ENCODE measurements around the gene RPS17.
"Not testable (repeated sequence)": the region's sequence is repeated elsewhere in the genome, so short reads cannot be mapped to it uniquely, and the experiment has no call there.

RPS17 gene

DNA sequence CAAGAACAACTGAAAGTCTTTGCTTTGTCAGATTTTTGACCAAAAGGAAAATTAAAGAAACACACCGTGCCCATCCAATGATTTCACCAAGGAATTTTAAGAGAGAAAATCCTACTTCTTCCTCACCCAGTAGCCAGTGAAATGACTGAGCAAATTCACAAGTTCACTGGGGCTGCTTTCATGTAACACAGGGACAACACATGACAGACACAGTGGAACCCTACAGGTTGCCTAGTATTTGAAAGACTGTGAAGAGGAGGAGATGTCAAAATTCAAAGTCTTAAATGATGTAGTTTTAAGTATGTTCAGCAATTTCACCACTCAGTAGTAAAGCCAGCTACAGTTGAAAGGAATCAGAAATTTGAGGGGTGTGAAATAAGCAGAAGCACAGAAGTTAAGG, 33.2 kb downstream of the RPS17 start:
- not testable (repeated sequence) for DNase-seq (ENCODE audit: low spot score)

DNA sequence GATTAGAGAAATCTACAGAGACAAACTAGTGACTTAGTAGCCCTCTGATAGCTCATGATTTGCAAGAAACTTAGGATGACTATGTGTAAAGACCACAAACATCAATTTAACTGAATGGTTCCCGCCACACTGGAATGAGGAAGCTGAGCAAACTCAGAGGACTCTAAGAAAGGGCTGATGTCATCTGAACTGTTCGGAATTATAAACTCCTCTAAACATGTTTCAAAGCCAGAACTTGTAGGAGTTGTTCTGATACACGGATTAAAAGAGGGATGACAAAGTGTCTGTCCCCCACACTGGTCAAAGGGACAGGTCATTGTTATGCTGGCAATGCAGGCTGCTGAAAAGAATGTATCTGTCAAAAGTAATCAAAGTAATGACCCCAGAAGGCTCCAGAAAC, 34.4 kb downstream of the RPS17 start:
- not testable (repeated sequence) for DNase-seq (ENCODE audit: low spot score)

DNA sequence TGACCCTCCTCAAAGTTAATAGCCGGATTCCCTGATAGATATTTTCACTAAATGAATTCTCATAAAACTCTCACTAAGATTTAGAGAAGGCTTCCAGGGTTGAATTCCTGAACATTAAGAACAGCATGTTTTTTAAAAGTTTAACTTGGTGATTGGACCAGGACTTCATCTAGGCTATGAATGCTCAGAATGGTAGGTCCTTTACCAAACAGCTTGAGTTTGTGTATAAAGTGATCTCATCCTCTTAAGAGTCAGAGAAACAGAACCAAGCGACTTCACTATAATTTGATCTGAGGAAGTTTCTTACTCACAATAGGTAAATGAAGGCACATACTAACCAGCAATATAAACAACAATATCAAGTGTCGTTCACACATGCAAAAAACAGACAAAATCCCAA, 36.2 kb downstream of the RPS17 start:
- not testable (repeated sequence) for DNase-seq (ENCODE audit: low spot score)

DNA sequence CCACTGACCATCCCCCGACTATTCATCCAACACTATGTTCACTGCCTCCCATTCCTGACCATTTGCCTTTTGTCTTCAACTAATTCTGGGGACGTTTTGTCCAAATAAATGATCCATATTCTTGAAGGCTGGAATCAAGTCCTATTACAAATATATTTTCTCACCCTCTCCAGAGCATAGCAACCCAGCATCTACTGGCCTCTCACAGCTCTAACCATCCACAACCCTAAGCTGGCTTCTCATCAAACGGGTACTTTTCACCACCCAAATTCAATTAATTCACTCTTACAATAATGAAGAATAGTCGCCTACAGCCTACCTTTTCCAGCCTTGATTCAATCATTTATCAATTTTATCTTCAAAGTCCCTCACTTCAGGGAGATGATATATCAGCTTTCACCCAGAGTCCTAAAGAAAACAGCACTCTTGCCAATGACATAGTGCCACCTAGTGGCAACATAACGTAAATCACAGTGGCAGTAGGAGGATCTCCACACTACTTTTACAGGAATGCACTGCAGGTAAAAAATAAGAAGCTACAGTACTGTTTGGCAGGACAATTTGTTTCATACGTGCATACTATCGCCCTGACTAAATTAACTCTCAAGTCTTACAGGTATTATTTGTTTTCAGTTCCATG, 37.4 kb downstream of the RPS17 start:
- DNase-seq (ENCODE audit: low spot score): not testable (repeated sequence)

DNA sequence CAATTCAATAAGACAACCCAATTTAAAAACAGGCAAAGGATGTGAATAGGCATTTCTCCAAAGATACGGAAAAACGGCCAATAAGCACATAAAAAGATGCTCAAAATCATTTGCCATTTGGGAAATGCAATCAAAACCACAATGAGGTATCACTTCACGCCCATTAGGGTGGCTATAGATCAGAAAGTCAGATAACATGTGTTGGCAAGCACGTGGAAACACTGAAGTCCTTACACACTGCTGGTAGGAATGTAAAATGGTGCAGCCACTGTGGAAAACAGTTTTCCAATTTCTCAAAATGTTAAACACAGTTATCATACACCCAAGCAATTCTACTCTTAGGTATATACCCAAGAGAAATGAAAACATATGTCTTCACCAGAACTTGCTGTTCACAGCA, 39.5 kb downstream of the RPS17 start:
- DNase-seq (ENCODE audit: low spot score): not testable (repeated sequence)

DNA sequence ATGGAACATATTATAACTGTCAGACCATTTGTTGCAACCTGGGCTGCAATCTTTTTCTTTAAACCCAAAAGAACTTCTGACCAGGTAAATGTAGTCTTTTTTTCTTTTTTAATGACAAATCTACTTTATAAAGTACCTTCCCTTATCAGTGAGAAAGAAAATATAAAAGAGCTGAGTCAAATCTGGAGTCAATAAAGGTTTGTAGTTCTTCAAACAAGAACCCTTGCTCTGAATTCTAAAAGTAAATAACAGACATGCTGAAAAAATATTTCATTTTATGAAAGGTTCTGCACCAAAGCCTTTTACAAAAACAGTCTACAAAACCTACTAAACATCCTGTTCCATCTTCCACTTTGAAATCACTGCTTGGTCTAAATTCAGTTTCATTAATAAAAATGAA, 42.3 kb downstream of the RPS17 start:
- DNase-seq (ENCODE audit: low spot score): not testable (repeated sequence)

DNA sequence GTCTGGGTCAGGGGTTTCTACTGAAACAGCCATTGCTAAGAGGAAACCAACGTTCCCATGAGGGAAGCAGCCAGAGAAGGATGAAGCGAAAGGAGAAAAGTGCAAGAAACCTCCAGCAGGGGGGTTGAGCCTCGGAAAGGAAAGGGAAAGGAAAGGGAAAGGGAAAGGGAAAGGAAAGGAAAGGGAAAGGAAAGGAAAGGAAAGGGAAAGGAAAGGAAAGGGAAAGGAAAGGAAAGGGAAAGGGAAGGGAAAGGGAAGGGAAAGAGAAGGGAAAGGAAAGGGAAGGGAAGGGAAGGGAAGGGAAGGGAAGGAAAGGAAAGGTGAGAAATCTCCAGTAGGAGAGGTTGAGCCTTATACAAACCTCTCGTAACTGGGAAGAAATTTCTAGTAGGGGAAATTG, 52.0 kb downstream of the RPS17 start:
- DNase-seq (ENCODE audit: low spot score): not testable (repeated sequence)

DNA sequence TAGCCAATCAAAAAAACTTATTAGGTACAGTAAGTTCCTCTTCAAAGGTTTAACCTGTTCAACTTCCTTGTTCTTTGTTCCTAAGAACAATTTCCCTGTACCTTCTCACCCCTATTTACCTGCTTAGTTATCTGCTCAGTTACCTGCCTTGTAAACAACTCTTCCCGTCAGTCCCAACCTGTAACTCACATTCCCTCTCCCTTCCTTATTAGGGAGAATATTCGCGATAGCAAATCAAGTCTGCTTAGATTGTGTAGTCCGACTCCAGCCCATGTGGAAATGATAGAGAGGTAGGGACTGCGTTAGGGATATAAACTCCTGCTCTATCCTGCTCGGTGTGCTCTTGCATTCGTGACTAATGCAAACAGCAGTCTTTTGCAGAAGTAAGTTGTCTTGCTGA, 53.2 kb downstream of the RPS17 start:
- DNase-seq (ENCODE audit: low spot score): not testable (repeated sequence)

Measured in AG08396 (cell line).